Endothelial cell of umbilical vein (primary cell): ENCODE measurements around the gene PLXDC2. TPM values are rescaled to one million over a fixed set of nuclear protein-coding genes. Genes with fewer than 3 reads are reported as not detected.

Experiments
- BruUV-seq: library from RNA; stranded (reverse); fragments of 400-500 nt; replicated peaks from 2 replicates; lab custom pipeline; 2021; lab: Mats Ljungman, UMichigan
- CTCF ChIA-PET: fragments of 300-600, 350-600 bp; sonication (Branson Sonifier 250); formaldehyde crosslinking; loops from one replicate; lab custom pipeline; 2021; ENCODE audit warnings: antibody characterized with exemption, inconsistent platforms; lab: Charles Lee
- POLR2A ChIA-PET: fragments of 300-600, 350-600 bp; sonication (Branson Sonifier 250); formaldehyde crosslinking; loops from one replicate; lab custom pipeline; 2021; ENCODE audit warnings: antibody characterized with exemption, inconsistent platforms; lab: Charles Lee
- DNase-seq: peaks from one replicate; pipeline ENCODE4 v3.0.0-alpha.2; 2011; ENCODE audit warnings: low read depth, low spot score
- FAIRE-seq: peaks from 2 replicates; lab custom pipeline; 2011; peaks lifted over from hg19 to GRCh38; lab: Jason Lieb, UNC
- H2AFZ ChIP-seq: 2 replicates; pipeline ENCODE4 v1.6.0; 2012; ENCODE audit warnings: low read depth, low read length, control low read depth, inconsistent platforms
- H3K27ac ChIP-seq: 2 replicates; pipeline ENCODE4 v1.5.1; 2011; ENCODE audit warnings: low read depth, mild to moderate bottlenecking, control low read depth, low read length, moderate library complexity; ENCODE audit not compliant: insufficient read depth
- H3K27me3 ChIP-seq, 2 experiments: 2 replicates each; pipeline versions ENCODE4 v1.6.0 to v1.6.1; 2011; ENCODE audit warnings: low read length in 2 of 2, mixed read lengths in 1 of 2; ENCODE audit not compliant: control insufficient read depth in 2 of 2, insufficient read depth in 2 of 2
- H3K36me3 ChIP-seq, 2 experiments: 2 replicates in 1 of 2; 3 replicates in 1 of 2; pipeline ENCODE4 v1.5.1; 2011; ENCODE audit warnings: low read length in 2 of 2, mild to moderate bottlenecking in 1 of 2, moderate library complexity in 1 of 2; ENCODE audit not compliant: control insufficient read depth in 2 of 2, insufficient read depth in 2 of 2; ENCODE audit errors: extremely low read depth in 1 of 2
- H3K4me1 ChIP-seq: 3 replicates; pipeline ENCODE4 v1.5.1; 2011; ENCODE audit warnings: mild to moderate bottlenecking, low read length; ENCODE audit not compliant: control insufficient read depth, insufficient read depth; ENCODE audit errors: extremely low read depth
- H3K4me2 ChIP-seq: 2 replicates; pipeline ENCODE4 v1.6.1; 2011; ENCODE audit warnings: low read length, control low read depth, mixed read lengths; ENCODE audit not compliant: insufficient read depth
- H3K4me3 ChIP-seq, 3 experiments: fragments of 200-600 bp in 1 of 3; sonication (generic), shearing (Covaris generic) in 1 of 3; replicated peaks in 1 of 3; 2 replicates each; pipeline ENCODE4 v1.5.1; 2011 to 2016; ENCODE audit warnings: control low read depth in 3 of 3, low read length in 3 of 3, mild to moderate bottlenecking in 2 of 3, inconsistent platforms in 1 of 3, low read depth in 1 of 3, moderate library complexity in 1 of 3; ENCODE audit not compliant: insufficient read depth in 1 of 3
- H3K79me2 ChIP-seq: 2 replicates; pipeline ENCODE4 v1.6.0; 2012; ENCODE audit warnings: low read length, inconsistent platforms; ENCODE audit not compliant: control insufficient read depth, insufficient read depth
- H3K9ac ChIP-seq: replicated peaks from 2 replicates; pipeline ENCODE3; 2011; ENCODE audit warnings: low read length, control low read depth; ENCODE audit not compliant: insufficient read depth; ENCODE audit errors: extremely low read depth
- H3K9me1 ChIP-seq: replicated peaks from 3 replicates; pipeline ENCODE4 v1.6.0; 2011; ENCODE audit warnings: mild to moderate bottlenecking, low read length; ENCODE audit not compliant: control insufficient read depth, insufficient read depth; ENCODE audit errors: extremely low read depth
- H3K9me3 ChIP-seq: replicated peaks from 2 replicates; pipeline ENCODE4 v1.5.1; 2012; ENCODE audit warnings: low read length, inconsistent platforms; ENCODE audit not compliant: control insufficient read depth, insufficient read depth
- H4K20me1 ChIP-seq: replicated peaks from 2 replicates; pipeline ENCODE3; 2011; ENCODE audit warnings: mild to moderate bottlenecking, low read length; ENCODE audit not compliant: control insufficient read depth, insufficient read depth; ENCODE audit errors: extremely low read depth
- CTCF ChIP-seq, 2 donors: IDR thresholded peaks; 1 replicate in 1 of 2; 2 replicates in 1 of 2; pipeline ENCODE4 v1.5.1; 2011; ENCODE audit warnings: low read length in 2 of 2, mild to moderate bottlenecking in 2 of 2, moderate library complexity in 2 of 2, control low read depth in 1 of 2, inconsistent platforms in 1 of 2, low read depth in 1 of 2; ENCODE audit not compliant: insufficient read depth in 1 of 2; ENCODE audit errors: extremely low read depth in 1 of 2
- EZH2 ChIP-seq: IDR thresholded peaks from 2 replicates; pipeline ENCODE4 v1.6.1; 2012; ENCODE audit warnings: borderline replicate concordance, low read depth, mild to moderate bottlenecking, moderate library complexity, low read length, inconsistent platforms; ENCODE audit not compliant: severe bottlenecking
- FOS ChIP-seq: IDR thresholded peaks from 2 replicates; pipeline ENCODE4 v1.6.1; 2011; ENCODE audit warnings: mild to moderate bottlenecking, low read length, moderate library complexity, borderline replicate concordance; ENCODE audit not compliant: insufficient read depth
- GATA2 ChIP-seq: IDR thresholded peaks from 2 replicates; pipeline ENCODE4 v1.7.0; 2011; ENCODE audit warnings: low read depth, mild to moderate bottlenecking, moderate library complexity, mixed read lengths, low read length; ENCODE audit not compliant: insufficient read length, insufficient read depth
- JUN ChIP-seq: IDR thresholded peaks from 2 replicates; pipeline ENCODE4 v1.6.1; 2011; ENCODE audit warnings: borderline replicate concordance, low read depth; ENCODE audit not compliant: insufficient read length, insufficient read depth
- MAX ChIP-seq: IDR thresholded peaks from 2 replicates; pipeline ENCODE4 v1.6.1; 2011; ENCODE audit not compliant: insufficient read depth, insufficient read length
- MYC ChIP-seq: IDR thresholded peaks from one replicate; pipeline ENCODE4 v1.6.1; 2011; ENCODE audit warnings: mild to moderate bottlenecking, low read depth, low read length
- POLR2A ChIP-seq: IDR thresholded peaks from 2 replicates; pipeline ENCODE4 v1.6.1; 2012; ENCODE audit warnings: low read depth, mild to moderate bottlenecking, control low read depth, low read length
- POLR2AphosphoS5 ChIP-seq: IDR thresholded peaks from 2 replicates; pipeline ENCODE4 v1.6.1; 2012; ENCODE audit warnings: low read depth, mild to moderate bottlenecking, control low read depth, low read length, moderate library complexity; ENCODE audit not compliant: insufficient read depth
- dilution Hi-C: fragments of 300-500 bp; cut with MboI; formaldehyde crosslinking; loops from one replicate; pipeline ENCODE4 v1.15.0; 2019; ENCODE audit warnings: low sequenced_read_pairs; ENCODE audit not compliant: extremely low pct_ligation_motif_present
- intact Hi-C: fragments of 100-400 bp; cut with micrococcal nuclease; formaldehyde crosslinking; loops from one replicate; pipeline ENCODE4 v1.10.0; 2022
- polyA plus RNA-seq, 4 experiments: library from polyadenylated mRNA; depleted of rRNA in 3 of 4; stranded (reverse) in 3 of 4; unstranded in 1 of 4; fragments of >200 nt; gene quantifications; 2 replicates each; pipeline versions ENCODE4 v1.2.1 to v1.2.3, GENCODE V29; 2011 to 2012; ENCODE audit warnings: missing spikeins in 1 of 4
- total RNA-seq: library from RNA; stranded (reverse); gene quantifications from 2 replicates; pipeline ENCODE4 v1.2.3, GENCODE V29; 2021

Gene PLXDC2
- total and polyA plus RNA-seq, 2 donors (not counting 3 experiments of a cell fraction or from before 2014, with no cell fraction given): 0.32 to 1.2 TPM

GRCh38 chr10:19845503-19846368 is 29.5 kb downstream of the PLXDC2 start:
- Histone ChIP-seq H3K9me3 (no peaks in the 10 kb centered on the region), H3K79me2 (no peaks in the 10 kb centered on the region), H3K9me1 (no peaks in the 10 kb centered on the region), H4K20me1 (no peaks in the 10 kb centered on the region), H3K9ac (no peak overlapping the region), H3K36me3 (no peaks in the 10 kb centered on the region), H3K4me1 (no peaks in the 10 kb centered on the region), H2AFZ (no peak overlapping the region), H3K27ac (no peak overlapping the region), H3K4me2 (no peak overlapping the region), H3K4me3 (no peak overlapping the region), H3K27me3 (no peaks in the 10 kb centered on the region)
- FAIRE-seq: no peak
- no peak for DNase-seq
- CTCF ChIA-PET: no interaction called here
- intact Hi-C loops: no loop called here
- POLR2A ChIA-PET: no interaction called here
- TF ChIP-seq POLR2AphosphoS5 (no peak), JUN (no peak), CTCF (IDR thresholded peaks at IDR 0.05; ENCODE audit: extremely low read depth in 1 of 2, insufficient read depth in 1 of 2, low read depth in 1 of 2, low read length in 2 of 2) (no peak), POLR2A (no peak), MYC (no peak)
- no TSS peak for BruUV-seq
- dilution Hi-C loops: no loop called here

- no peaks in the 10 kb centered on the region for H3K9me3 ChIP-seq
- POLR2A ChIA-PET: no interaction called here
- no peaks in the 10 kb centered on the region for H3K79me2 ChIP-seq
- no peaks in the 10 kb centered on the region for H3K4me1 ChIP-seq
- H4K20me1 ChIP-seq: no peaks in the 10 kb centered on the region
- no peaks in the 10 kb centered on the region for H3K27me3 ChIP-seq
- no peaks in the 10 kb centered on the region for H3K9me1 ChIP-seq
- intact Hi-C loops (no loop called here), dilution Hi-C loops (no loop called here)
- DNase-seq: no peak
- BruUV-seq: no TSS peak
- no peak overlapping the region for H3K4me3 ChIP-seq
- no peak overlapping the region for H3K4me2 ChIP-seq
- H3K27ac ChIP-seq: no peak overlapping the region
- H3K36me3 ChIP-seq: no peaks in the 10 kb centered on the region
- CTCF ChIA-PET: no interaction called here
- FAIRE-seq: no peak
- no peak overlapping the region for H3K9ac ChIP-seq
- H2AFZ ChIP-seq: no peak overlapping the region
- TF ChIP-seq GATA2 (no peak), POLR2AphosphoS5 (no peak), EZH2 (no peak), MYC (no peak), MAX (no peak), POLR2A (no peak), JUN (no peak), FOS (no peak), CTCF (IDR thresholded peaks at IDR 0.05; ENCODE audit: extremely low read depth in 1 of 2, insufficient read depth in 1 of 2, low read depth in 1 of 2, low read length in 2 of 2) (no peak)
Observed at GRCh38 chr10:19847321-19847720, 31.1 kb downstream of the PLXDC2 start.
